Measurements from ENCODE around the gene NUDT3. TPM values are rescaled to one million over a fixed set of nuclear protein-coding genes. Genes with fewer than 3 reads are reported as not detected.
"Not testable (repeated sequence)": the region's sequence is repeated elsewhere in the genome, so short reads cannot be mapped to it uniquely, and the experiment has no call there.

The NUDT3 gene
- polyA plus RNA-seq, 2 of the 4 experiments (the other 2 are of a cell fraction): 5.2 to 13.4 TPM

GRCh38 chr6:34259529-34260069, 132.9 kb downstream of the NUDT3 start:
- FAIRE-seq: no peak
- CTCF ChIA-PET: no interaction called here

GRCh38 chr6:34252395-34252794, 140.1 kb downstream of the NUDT3 start:
- CTCF ChIA-PET; FAIRE-seq; H3K4me2 ChIP-seq; H3K4me3 ChIP-seq; ATAC-seq; H3K27ac ChIP-seq; POLR2A ChIA-PET; H3K9me3 ChIP-seq; DNase-seq (ENCODE audit: low read depth in 1 of 2, low spot score in 1 of 2); H3K4me1 ChIP-seq: not testable (repeated sequence)
- 10% methylated on average over 2 of the region's 2 CpGs for WGBS (ENCODE audit: missing lambda C conversion rate)

More at GRCh38 chr6:34259529-34260069, 132.9 kb downstream of the NUDT3 start:
- POLR2A ChIA-PET: no interaction called here
- 89% methylated on average over 6 of the region's 6 CpGs for WGBS (ENCODE audit: missing lambda C conversion rate)
- Histone ChIP-seq H3K9me3 (no peaks in the 10 kb centered on the region), H3K4me3 (no peak overlapping the region), H3K4me1 (no peaks in the 10 kb centered on the region), H3K4me2 (no peak overlapping the region), H3K27ac (no peak overlapping the region)
- TF ChIP-seq NFE2L2 (conservative IDR thresholded peaks at IDR 0.05; ENCODE audit: low read length): 0 out of 2 replicates have a peak, but pooled peaks have one; percentile 25
- no peak for TF ChIP-seq HOXB5 (CRISPR knock-in tag; IDR thresholded peaks at IDR 0.05)
- no peak for TF ChIP-seq MYC (IDR thresholded peaks at IDR 0.05; ENCODE audit: borderline replicate concordance, low read length)
- TF ChIP-seq MAFK (IDR thresholded peaks at IDR 0.05; ENCODE audit: partially characterized antibody): peak; percentile 39
- TF ChIP-seq BHLHE40 (IDR thresholded peaks at IDR 0.05; ENCODE audit: low read depth, low read length): no peak
- no peak for TF ChIP-seq CBX8 (IDR thresholded peaks at IDR 0.05)
- ATAC-seq (no peak), DNase-seq (ENCODE audit: low read depth in 1 of 2, low spot score in 1 of 2) (no peak)

GRCh38 chr6:34249469-34250261, 142.8 kb downstream of the NUDT3 start:
- Histone ChIP-seq H3K4me1 (peaks cover 35% of the 10 kb centered on the region), H3K9me3 (no peaks in the 10 kb centered on the region), H3K27ac (peak overlapping the region; percentile 92 to 93), H3K4me3 (peak overlapping the region; percentile 76), H3K4me2 (peak overlapping the region; percentile 72)
- TF ChIP-seq MAX (IDR thresholded peaks at IDR 0.05): no peak
- no peak for TF ChIP-seq USF2 (IDR thresholded peaks at IDR 0.05)
- no peak for TF ChIP-seq NR3C1 (IDR thresholded peaks at IDR 0.05)
- 48% methylated on average over 18 of the region's 18 CpGs for WGBS (ENCODE audit: missing lambda C conversion rate)
- FAIRE-seq: no peak
- DNase-seq (ENCODE audit: low read depth in 1 of 2, low spot score in 1 of 2): no peak
- ATAC-seq: peak; percentile 31 to 32
- CTCF ChIA-PET: interaction anchor here (0.7 to 5.0 kb wide), 25 partner anchors 9 to 887 kb away, joined by 3 to 37 read pairs (median 4); partner anchors contain the start of gene HMGA1
- POLR2A ChIA-PET: interaction anchor here (0.5 to 2.6 kb wide), 5 partner anchors 13 to 175 kb away, joined by 3 to 22 read pairs (median 3); partner anchors contain the start of gene HMGA1

- no peaks in the 10 kb centered on the region for H3K9me3 ChIP-seq
- CTCF ChIA-PET: interaction anchor here (0.7 to 5.0 kb wide), 29 partner anchors 9 to 888 kb away, joined by 3 to 37 read pairs (median 3); partner anchors contain the start of gene HMGA1
- under 1% methylated on average over 13 of the region's 79 CpGs for WGBS (ENCODE audit: missing lambda C conversion rate)
- TF ChIP-seq ZSCAN20 (CRISPR knock-in tag; IDR thresholded peaks at IDR 0.05): no peak
- TF ChIP-seq SMC3 (IDR thresholded peaks at IDR 0.05): peak; percentile 81
- peak; percentile 13; the same call in 1 of the 2 replicates for TF ChIP-seq GATA3 (IDR thresholded peaks at IDR 0.05; ENCODE audit: borderline replicate concordance)
- no peak for TF ChIP-seq ESRRA (IDR thresholded peaks at IDR 0.05; ENCODE audit: borderline replicate concordance, low read length)
- no peak for TF ChIP-seq NPAS2 (CRISPR knock-in tag; IDR thresholded peaks at IDR 0.05; ENCODE audit: borderline replicate concordance)
- 0 out of 2 replicates have a peak, but pooled peaks have one; percentile 17 for TF ChIP-seq MAX (IDR thresholded peaks at IDR 0.05)
- peak; percentile 58 to 88 for TF ChIP-seq RAD21 (conservative IDR thresholded peaks at IDR 0.05 in 1 of 2, IDR thresholded peaks at IDR 0.05 in 1 of 2)
- TF ChIP-seq CHD2 (IDR thresholded peaks at IDR 0.05; ENCODE audit: low read length, partially characterized antibody): peak; percentile 14
- TF ChIP-seq FOSL2 (IDR thresholded peaks at IDR 0.05): no peak
- TF ChIP-seq FOSL2 (CRISPR knock-in tag; IDR thresholded peaks at IDR 0.05): no peak
- TF ChIP-seq E2F6 (IDR thresholded peaks at IDR 0.05; ENCODE audit: borderline replicate concordance, low read depth): no peak
- TF ChIP-seq CTCF (IDR thresholded peaks at IDR 0.05): peak; percentile 70
- TF ChIP-seq BCL3 (IDR thresholded peaks at IDR 0.05): peak; percentile 47; the same call in 1 of the 3 replicates
- no peak for TF ChIP-seq TP53 (CRISPR knock-in tag; IDR thresholded peaks at IDR 0.05)
- peak; percentile 47 for TF ChIP-seq POLR2A (IDR thresholded peaks at IDR 0.05; ENCODE audit: low read length)
Measured at GRCh38 chr6:34248727-34249468, 143.6 kb downstream of the NUDT3 start, which contains the start of gene SMIM29. Gene SMIM29, minus strand, starts transcription at chr6:34249006. Its CDS starts 1,215 bp downstream, at chr6:34247791.

More at GRCh38 chr6:34248727-34249468, 143.6 kb downstream of the NUDT3 start, which contains the start of gene SMIM29:
- peak; percentile 74 to 90 for DNase-seq (ENCODE audit: low read depth in 1 of 2, low spot score in 1 of 2)
- peak; percentile 64 to 76 for ATAC-seq
- peaks cover 41% of the 10 kb centered on the region for H3K4me1 ChIP-seq
- no peak for FAIRE-seq
- POLR2A ChIA-PET: interaction anchor here (0.5 to 2.6 kb wide), 5 partner anchors 12 to 175 kb away, joined by 3 to 22 read pairs (median 5); partner anchors contain the start of gene HMGA1
- peak within 1 kb of the TSS; percentile 76 for H3K4me3 ChIP-seq
- peak within 1 kb of the TSS; percentile 92 to 93 for H3K27ac ChIP-seq
- peak within 1 kb of the TSS; percentile 72 for H3K4me2 ChIP-seq

Data from A549 (cell line).